ENCODE data around the gene GRK4. TPM values are rescaled to one million over a fixed set of nuclear protein-coding genes. Genes with fewer than 3 reads are reported as not detected.

The GRK4 gene
- total RNA-seq, 1 donor from 2014 or later: 5.9 TPM

GRCh38 chr4:3066836-3067400, 103.5 kb downstream of the GRK4 start:
- DNase-seq (ENCODE audit: low spot score): no peak
- H3K36me3 Mint-ChIP-seq (ENCODE audit: low read depth, unreplicated experiment): peaks cover 6% of the 10 kb centered on the region

DNA sequence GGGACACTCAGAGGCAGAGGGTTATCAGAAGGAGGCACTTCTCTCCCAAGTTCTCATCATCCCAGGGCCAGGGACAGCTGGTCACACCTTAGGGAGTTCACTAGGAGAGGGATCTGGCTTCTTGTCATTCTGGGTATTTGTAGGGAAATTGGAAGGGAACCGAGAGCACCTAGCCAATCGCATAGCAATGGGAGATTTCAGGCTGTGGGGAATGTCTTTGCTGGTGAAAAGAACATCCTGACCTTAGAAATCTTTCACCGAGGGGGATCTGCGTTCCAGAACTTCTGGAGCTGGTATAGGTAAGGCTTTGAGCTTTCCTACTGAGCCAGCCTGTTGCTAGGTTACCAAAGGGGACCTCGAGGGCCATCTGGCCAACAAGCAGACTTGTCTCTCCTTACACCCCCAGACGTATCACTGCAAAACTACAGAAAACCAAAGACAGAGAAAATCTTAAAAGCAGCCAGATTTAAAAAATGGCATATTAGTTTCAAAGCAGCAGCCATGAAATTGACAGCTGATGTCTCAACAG, 104.2 kb downstream of the GRK4 start:
- no peak overlapping the region for H3K4me3 Mint-ChIP-seq (ENCODE audit: unreplicated experiment)
- H3K36me3 Mint-ChIP-seq (ENCODE audit: low read depth, unreplicated experiment): peaks cover 6% of the 10 kb centered on the region
- DNase-seq (ENCODE audit: low spot score): no peak
- no peaks in the 10 kb centered on the region for H3K9me3 Mint-ChIP-seq (ENCODE audit: unreplicated experiment)
- H3K27me3 Mint-ChIP-seq (ENCODE audit: unreplicated experiment): peaks cover 7% of the 10 kb centered on the region
- H3K27ac Mint-ChIP-seq (ENCODE audit: unreplicated experiment): no peak overlapping the region
- no peak for TF ChIP-seq CTCF (IDR thresholded peaks at IDR 0.05; ENCODE audit: unreplicated experiment)
- H3K4me1 Mint-ChIP-seq (ENCODE audit: unreplicated experiment): peaks cover 2% of the 10 kb centered on the region

More at GRCh38 chr4:3066836-3067400, 103.5 kb downstream of the GRK4 start:
- Mint-ChIP-seq H3K4me1 (ENCODE audit: unreplicated experiment) (peaks cover 3% of the 10 kb centered on the region), H3K27me3 (ENCODE audit: unreplicated experiment) (peaks cover 7% of the 10 kb centered on the region), H3K27ac (ENCODE audit: unreplicated experiment) (no peak overlapping the region), H3K4me3 (ENCODE audit: unreplicated experiment) (no peak overlapping the region), H3K9me3 (ENCODE audit: unreplicated experiment) (no peaks in the 10 kb centered on the region)
- no peak for TF ChIP-seq CTCF (IDR thresholded peaks at IDR 0.05; ENCODE audit: unreplicated experiment)

DNA sequence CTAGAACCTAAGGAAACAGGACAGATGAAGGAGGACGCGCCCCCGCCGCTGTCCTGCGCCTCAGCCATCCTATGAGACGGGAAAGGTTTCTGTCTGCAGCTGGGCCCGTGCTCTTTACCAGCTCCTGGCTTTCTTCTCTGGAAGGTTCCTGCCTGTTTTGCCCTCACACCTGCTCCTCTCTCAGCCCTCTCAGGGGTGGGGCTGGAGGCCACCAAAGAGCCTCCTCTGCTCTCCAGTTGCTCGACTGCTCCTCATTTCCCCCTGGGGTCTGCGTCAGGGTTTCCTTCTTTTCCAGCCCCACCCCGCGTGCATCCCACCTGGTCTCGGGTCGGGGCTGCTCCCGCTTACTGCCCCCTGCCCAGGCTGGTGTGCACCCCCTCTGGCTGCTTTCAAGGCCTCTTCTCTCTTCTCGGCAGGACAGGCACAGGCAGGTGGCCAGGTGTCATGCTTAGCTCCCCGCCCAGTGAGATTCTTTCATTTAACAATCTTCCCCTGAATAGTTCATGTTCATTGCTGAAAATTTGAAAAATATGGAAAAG, 106.4 kb downstream of the GRK4 start:
- H3K36me3 Mint-ChIP-seq (ENCODE audit: low read depth, unreplicated experiment): peaks cover 6% of the 10 kb centered on the region
- no peaks in the 10 kb centered on the region for H3K9me3 Mint-ChIP-seq (ENCODE audit: unreplicated experiment)
- H3K27me3 Mint-ChIP-seq (ENCODE audit: unreplicated experiment): peaks cover 7% of the 10 kb centered on the region
- DNase-seq (ENCODE audit: low spot score): no peak
- H3K27ac Mint-ChIP-seq (ENCODE audit: unreplicated experiment): no peak overlapping the region
- TF ChIP-seq CTCF (IDR thresholded peaks at IDR 0.05; ENCODE audit: unreplicated experiment): no peak
- H3K4me3 Mint-ChIP-seq (ENCODE audit: unreplicated experiment): no peak overlapping the region
- H3K4me1 Mint-ChIP-seq (ENCODE audit: unreplicated experiment): no peaks in the 10 kb centered on the region

DNA sequence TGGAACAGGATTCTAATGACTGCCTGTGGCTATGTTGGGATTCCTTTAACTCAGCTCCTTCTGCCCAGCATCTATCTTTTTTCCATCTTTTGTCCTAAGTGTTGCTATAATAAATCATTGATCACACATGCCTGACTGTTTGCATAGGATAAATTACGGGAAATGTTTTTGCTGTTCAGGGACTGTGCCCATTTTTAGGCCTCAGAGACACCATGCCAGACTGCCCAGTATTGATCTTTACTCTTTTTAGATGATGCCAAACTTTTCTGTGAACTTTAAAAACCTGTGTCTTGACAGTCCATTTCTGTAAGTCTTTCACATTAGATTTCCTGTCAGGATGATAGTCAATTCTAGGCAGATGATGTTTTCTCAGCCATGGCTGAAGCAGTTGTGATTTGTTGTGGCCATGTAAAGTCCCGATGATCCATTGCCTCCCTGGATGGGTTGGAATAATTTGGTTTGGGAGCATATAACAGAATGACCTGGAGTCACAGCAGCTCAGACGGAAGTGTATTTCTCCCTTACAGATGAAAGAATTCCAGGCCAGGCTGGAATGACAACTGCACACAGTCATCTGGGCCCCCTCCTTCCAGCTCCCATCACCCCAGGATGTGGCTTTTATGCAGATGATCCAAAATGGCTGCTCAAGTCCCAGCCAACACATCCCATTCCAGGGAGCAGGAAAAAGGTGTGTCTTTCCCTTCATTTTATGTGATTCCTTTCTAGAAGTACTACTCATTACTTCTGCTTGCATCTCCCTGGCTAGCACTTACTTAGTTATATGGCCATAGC, 107.5 kb downstream of the GRK4 start:
- H3K27me3 Mint-ChIP-seq (ENCODE audit: unreplicated experiment): peaks cover 5% of the 10 kb centered on the region
- H3K9me3 Mint-ChIP-seq (ENCODE audit: unreplicated experiment): no peaks in the 10 kb centered on the region
- peak overlapping the region; percentile 39 for H3K4me3 Mint-ChIP-seq (ENCODE audit: unreplicated experiment)
- DNase-seq (ENCODE audit: low spot score): no peak
- H3K36me3 Mint-ChIP-seq (ENCODE audit: low read depth, unreplicated experiment): peaks cover 6% of the 10 kb centered on the region
- H3K4me1 Mint-ChIP-seq (ENCODE audit: unreplicated experiment): peaks cover 4% of the 10 kb centered on the region
- no peak overlapping the region for H3K27ac Mint-ChIP-seq (ENCODE audit: unreplicated experiment)
- no peak for TF ChIP-seq CTCF (IDR thresholded peaks at IDR 0.05; ENCODE audit: unreplicated experiment)

DNA sequence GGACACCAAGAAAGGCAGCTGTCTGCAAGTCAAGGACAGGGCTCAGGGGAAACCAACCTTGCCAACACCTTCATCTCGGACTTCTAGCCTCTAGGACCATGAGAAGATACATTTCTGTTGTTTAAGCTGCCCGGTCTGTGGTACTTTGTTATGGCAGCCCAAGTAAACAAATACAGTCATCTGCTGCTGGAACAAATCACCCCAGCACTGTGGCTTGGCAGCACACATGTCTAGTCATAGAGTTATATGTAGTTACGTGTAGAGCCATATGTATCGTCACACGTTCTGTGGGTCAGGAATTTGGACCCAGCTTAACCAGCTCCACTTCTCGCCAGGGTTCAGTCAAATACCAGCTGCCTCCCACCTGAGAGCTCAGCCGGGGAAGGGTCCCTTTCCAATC, 108.4 kb downstream of the GRK4 start:
- no peak overlapping the region for H3K27ac Mint-ChIP-seq (ENCODE audit: unreplicated experiment)
- no peak for TF ChIP-seq CTCF (IDR thresholded peaks at IDR 0.05; ENCODE audit: unreplicated experiment)
- H3K9me3 Mint-ChIP-seq (ENCODE audit: unreplicated experiment): no peaks in the 10 kb centered on the region
- H3K36me3 Mint-ChIP-seq (ENCODE audit: low read depth, unreplicated experiment): peaks cover 5% of the 10 kb centered on the region
- DNase-seq (ENCODE audit: low spot score): no peak
- H3K4me3 Mint-ChIP-seq (ENCODE audit: unreplicated experiment): peak overlapping the region; percentile 39
- peaks cover 7% of the 10 kb centered on the region for H3K4me1 Mint-ChIP-seq (ENCODE audit: unreplicated experiment)
- peaks cover 2% of the 10 kb centered on the region for H3K27me3 Mint-ChIP-seq (ENCODE audit: unreplicated experiment)
